GM19468 (cell line): ENCODE results near the gene ATP11A.

ENCODE experiments used
- ATAC-seq: cut with Tn5 transposase; IDR thresholded peaks from one replicate; pipeline ENCODE4 v1.9.1; 2021; ENCODE audit warnings: mild to moderate bottlenecking, moderate library complexity, moderate number of reproducible peaks; ENCODE audit not compliant: unreplicated experiment; ENCODE audit errors: extremely low read depth

The ATP11A gene

GRCh38 chr13:112755331-112755730 is 65.5 kb downstream of the ATP11A start:
- ATAC-seq, result no peak

- no peak for ATAC-seq
Measured at GRCh38 chr13:112756081-112756480, 66.2 kb downstream of the ATP11A start.

GRCh38 chr13:112756511-112756966 is 66.7 kb downstream of the ATP11A start:
- ATAC-seq, result no peak

GRCh38 chr13:112756967-112757758 is 67.3 kb downstream of the ATP11A start:
- ATAC-seq, result no peak

GRCh38 chr13:112757759-112758086 is 67.9 kb downstream of the ATP11A start:
- no peak for ATAC-seq

GRCh38 chr13:112759053-112759452 is 69.2 kb downstream of the ATP11A start:
- ATAC-seq, result no peak

- no peak for ATAC-seq
Measured at GRCh38 chr13:112759827-112760226, 70.0 kb downstream of the ATP11A start.

GRCh38 chr13:112760435-112760834 is 70.6 kb downstream of the ATP11A start:
- ATAC-seq, result no peak

- ATAC-seq, result no peak
Measured at GRCh38 chr13:112760931-112761330, 71.1 kb downstream of the ATP11A start.

GRCh38 chr13:112761701-112762689 is 72.2 kb downstream of the ATP11A start:
- ATAC-seq, result no peak

GRCh38 chr13:112762690-112763080 is 72.8 kb downstream of the ATP11A start:
- no peak for ATAC-seq

GRCh38 chr13:112764028-112764427 is 74.2 kb downstream of the ATP11A start:
- ATAC-seq, result no peak

GRCh38 chr13:112764864-112765561 is 75.2 kb downstream of the ATP11A start:
- ATAC-seq, result no peak

- no peak for ATAC-seq
Measured at GRCh38 chr13:112765731-112766130, 75.9 kb downstream of the ATP11A start.

GRCh38 chr13:112766336-112766735 is 76.5 kb downstream of the ATP11A start:
- ATAC-seq, result no peak

GRCh38 chr13:112767506-112768471 is 78.0 kb downstream of the ATP11A start:
- no peak for ATAC-seq

GRCh38 chr13:112768795-112769481 is 79.1 kb downstream of the ATP11A start:
- ATAC-seq, result no peak

GRCh38 chr13:112769615-112770014 is 79.8 kb downstream of the ATP11A start:
- ATAC-seq, result no peak

GRCh38 chr13:112770504-112770903 is 80.7 kb downstream of the ATP11A start:
- no peak for ATAC-seq
